Measurements from ENCODE around the gene ATF3. TPM values are rescaled to one million over a fixed set of nuclear protein-coding genes. Genes with fewer than 3 reads are reported as not detected.
"Not testable (repeated sequence)": the region's sequence is repeated elsewhere in the genome, so short reads cannot be mapped to it uniquely, and the experiment has no call there.

ATF3 gene
- total and polyA plus RNA-seq, 4 experiments from 2014 or later = 0.09 to 3.1 (median 2.7) TPM; not detected in 1

DNA sequence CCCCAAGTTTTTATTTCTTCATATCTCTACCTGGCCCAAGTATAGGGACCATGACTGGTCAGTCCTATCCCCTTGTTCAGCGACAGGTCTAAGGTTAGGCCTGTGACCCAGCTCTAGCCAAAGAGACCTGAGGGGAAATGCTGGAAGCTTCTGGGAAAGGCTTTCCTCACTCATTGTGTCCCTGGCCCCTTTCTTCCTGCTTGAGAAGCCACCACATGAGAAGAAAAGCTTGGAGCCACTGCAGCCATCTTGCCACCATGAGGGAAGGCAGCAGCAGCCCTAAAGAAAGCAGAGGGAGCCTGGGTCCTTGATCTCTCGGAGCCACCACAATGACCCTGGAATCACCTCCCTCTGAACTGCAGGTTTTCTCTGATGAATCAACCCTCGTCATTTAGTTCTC lies 43.4 kb downstream of the ATF3 start:
- no peaks in the 10 kb centered on the region for H3K4me1 ChIP-seq (ENCODE audit: insufficient read depth, low read length)
- ChIA-PET POLR2A (ENCODE audit: partially characterized antibody) (no interaction called here), CTCF (ENCODE audit: partially characterized antibody) (interaction anchor here (1.9 to 2.1 kb wide), 3 partner anchors 11 to 16 kb away, joined by 4 to 9 read pairs (median 4); no protein-coding TSS in a partner anchor)
- Mint-ChIP-seq H3K27me3 (peaks cover 4 to 16% of the 10 kb centered on the region in 2 donors), H3K9me3 (no peaks in the 10 kb centered on the region), H3K36me3 (no peaks in the 10 kb centered on the region), H3K27ac (peak overlapping the region in 2 of 7 donors; percentile 43 to 54), H3K4me1 (no peaks in the 10 kb centered on the region), H3K4me3 (peak overlapping the region in 1 of 8 donors; percentile 15)
- intact Hi-C loops (cut with micrococcal nuclease) = no loop called here
- H3K27ac ChIP-seq (ENCODE audit: low read depth, low read length) = no peak overlapping the region
- DNase-seq = no peak
- no peaks in the 10 kb centered on the region for H3K27me3 ChIP-seq (ENCODE audit: insufficient read depth, low read length)
- H3K9me3 ChIP-seq (ENCODE audit: control insufficient read depth in 1 of 2, low read length in 2 of 2) = no peaks in the 10 kb centered on the region
- no peak overlapping the region for H3K4me3 ChIP-seq (ENCODE audit: low read length in 2 of 2)
- no peaks in the 10 kb centered on the region for H3K36me3 ChIP-seq (ENCODE audit: insufficient read depth, low read length)

DNA sequence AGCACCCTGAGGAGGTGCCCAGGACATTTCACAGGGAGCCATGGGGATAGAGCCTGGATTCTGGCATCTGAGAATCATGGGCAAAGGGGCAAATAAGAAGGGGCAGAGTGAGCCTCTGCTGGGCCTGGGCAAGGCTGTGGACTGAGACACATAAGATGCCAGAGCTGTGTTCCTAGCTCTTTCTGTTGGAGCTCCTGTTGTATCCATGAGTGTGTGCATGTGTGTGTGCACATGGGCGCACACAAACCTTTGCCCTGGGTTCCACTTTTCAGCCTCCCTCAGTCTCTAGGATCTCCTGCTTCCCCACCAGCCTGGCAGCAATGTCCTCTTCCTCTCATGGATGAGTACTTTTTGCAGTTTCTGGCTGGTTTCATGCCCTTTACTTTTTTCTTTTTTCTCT lies 44.0 kb downstream of the ATF3 start:
- no peak overlapping the region for H3K4me3 Mint-ChIP-seq
- H3K9me3 ChIP-seq (ENCODE audit: control insufficient read depth in 1 of 2, low read length in 2 of 2) = no peaks in the 10 kb centered on the region
- no peaks in the 10 kb centered on the region for H3K36me3 Mint-ChIP-seq
- CTCF ChIA-PET (ENCODE audit: partially characterized antibody) = interaction anchor here (1.9 to 2.0 kb wide), 2 partner anchors 12 to 16 kb away, joined by 4 to 9 read pairs; no protein-coding TSS in a partner anchor
- H3K27me3 ChIP-seq (ENCODE audit: insufficient read depth, low read length) = no peaks in the 10 kb centered on the region
- no peak for DNase-seq
- H3K4me3 ChIP-seq (ENCODE audit: low read length in 2 of 2) = no peak overlapping the region
- no peaks in the 10 kb centered on the region for H3K4me1 ChIP-seq (ENCODE audit: insufficient read depth, low read length)
- POLR2A ChIA-PET (ENCODE audit: partially characterized antibody) = no interaction called here
- intact Hi-C loops (cut with micrococcal nuclease) = no loop called here
- peaks cover 8 to 18% of the 10 kb centered on the region in 2 donors for H3K27me3 Mint-ChIP-seq
- no peaks in the 10 kb centered on the region for H3K4me1 Mint-ChIP-seq
- H3K9me3 Mint-ChIP-seq = no peaks in the 10 kb centered on the region
- H3K27ac ChIP-seq (ENCODE audit: low read depth, low read length) = no peak overlapping the region
- peak overlapping the region in 1 of 7 donors; percentile 59 for H3K27ac Mint-ChIP-seq
- no peaks in the 10 kb centered on the region for H3K36me3 ChIP-seq (ENCODE audit: insufficient read depth, low read length)

DNA sequence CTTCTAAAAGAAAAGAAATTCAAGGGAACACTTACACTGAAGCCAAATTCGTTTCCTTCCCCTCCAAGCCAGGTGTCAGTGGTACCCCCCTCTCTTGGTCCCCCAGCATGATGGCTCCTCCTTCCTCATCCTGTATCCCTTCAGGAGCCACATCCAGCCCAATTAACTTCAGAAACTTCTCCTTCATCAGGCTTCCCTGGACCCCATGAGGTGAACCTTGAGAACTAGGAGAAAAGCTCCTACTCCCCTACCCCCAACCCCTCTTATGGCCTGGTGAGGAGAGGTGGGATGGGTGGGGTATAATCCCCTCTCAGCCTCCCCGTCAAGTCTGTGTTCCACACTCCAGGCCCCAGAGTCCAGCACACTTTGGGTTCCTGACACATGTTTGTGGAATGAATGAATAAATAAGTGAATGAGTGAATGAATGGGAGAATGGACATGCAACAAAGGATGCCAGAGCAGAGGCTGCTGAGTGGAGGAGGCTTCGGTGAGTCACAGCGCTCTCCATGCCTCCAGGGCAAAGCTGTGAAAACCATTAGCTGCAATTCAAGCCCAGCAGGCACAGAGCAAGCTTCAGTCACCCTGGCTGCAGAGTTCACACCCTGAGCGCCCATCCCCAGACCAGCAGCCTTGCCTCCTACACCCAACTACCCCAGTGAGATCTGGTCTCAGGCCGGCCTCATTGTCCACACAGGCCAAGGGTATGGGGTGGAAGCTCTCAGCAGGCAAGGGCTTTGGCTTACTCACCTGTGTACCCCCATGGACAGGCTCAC lies 47.3 kb downstream of the ATF3 start:
- Mint-ChIP-seq H3K9me3 (no peaks in the 10 kb centered on the region), H3K27me3 (peaks cover 12 to 22% of the 10 kb centered on the region in 2 donors), H3K27ac (no peak overlapping the region), H3K4me1 (no peaks in the 10 kb centered on the region), H3K4me3 (no peak overlapping the region), H3K36me3 (no peaks in the 10 kb centered on the region)
- H3K9me3 ChIP-seq (ENCODE audit: control insufficient read depth in 1 of 2, low read length in 2 of 2) = no peaks in the 10 kb centered on the region
- no peaks in the 10 kb centered on the region for H3K27me3 ChIP-seq (ENCODE audit: insufficient read depth, low read length)
- DNase-seq = no peak
- H3K4me3 ChIP-seq (ENCODE audit: low read length in 2 of 2) = no peak overlapping the region
- intact Hi-C loops (cut with micrococcal nuclease) = no loop called here
- CTCF ChIA-PET (ENCODE audit: partially characterized antibody) = interaction anchor here (1.0 to 1.2 kb wide), 2 partner anchors 9 to 12 kb away, joined by 3 to 6 read pairs; no protein-coding TSS in a partner anchor
- POLR2A ChIA-PET (ENCODE audit: partially characterized antibody) = no interaction called here
- H3K4me1 ChIP-seq (ENCODE audit: insufficient read depth, low read length) = no peaks in the 10 kb centered on the region
- H3K27ac ChIP-seq (ENCODE audit: low read depth, low read length) = no peak overlapping the region
- H3K36me3 ChIP-seq (ENCODE audit: insufficient read depth, low read length) = no peaks in the 10 kb centered on the region

DNA sequence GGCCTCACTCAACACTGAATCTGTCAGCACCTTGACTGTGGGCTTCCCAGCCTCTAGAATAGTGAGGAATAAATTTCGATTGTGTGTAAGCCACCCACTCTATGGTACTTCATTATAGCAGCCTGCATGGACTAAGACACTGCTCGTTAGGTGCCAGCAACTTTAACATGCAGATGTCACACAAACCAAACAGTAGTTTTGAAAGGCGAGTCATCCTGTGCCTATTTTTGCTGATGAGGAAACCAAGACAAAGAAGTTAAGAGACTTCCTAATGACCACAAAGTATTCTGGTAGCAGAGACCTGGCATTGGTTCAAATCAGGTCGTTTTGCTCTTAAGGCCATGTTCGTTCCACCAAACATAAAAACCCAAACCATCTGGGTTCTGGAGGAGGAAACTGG lies 48.2 kb downstream of the ATF3 start:
- H3K27ac ChIP-seq (ENCODE audit: low read depth, low read length) = no peak overlapping the region
- H3K4me3 ChIP-seq (ENCODE audit: low read length in 2 of 2) = no peak overlapping the region
- no peaks in the 10 kb centered on the region for H3K36me3 ChIP-seq (ENCODE audit: insufficient read depth, low read length)
- no peaks in the 10 kb centered on the region for H3K27me3 ChIP-seq (ENCODE audit: insufficient read depth, low read length)
- Mint-ChIP-seq H3K4me3 (no peak overlapping the region), H3K36me3 (no peaks in the 10 kb centered on the region), H3K27ac (no peak overlapping the region), H3K4me1 (no peaks in the 10 kb centered on the region), H3K27me3 (peaks cover 12 to 22% of the 10 kb centered on the region in 2 donors), H3K9me3 (no peaks in the 10 kb centered on the region)
- no peaks in the 10 kb centered on the region for H3K9me3 ChIP-seq (ENCODE audit: control insufficient read depth in 1 of 2, low read length in 2 of 2)
- CTCF ChIA-PET (ENCODE audit: partially characterized antibody) = no interaction called here
- POLR2A ChIA-PET (ENCODE audit: partially characterized antibody) = no interaction called here
- intact Hi-C loops (cut with micrococcal nuclease) = no loop called here
- DNase-seq = no peak
- no peaks in the 10 kb centered on the region for H3K4me1 ChIP-seq (ENCODE audit: insufficient read depth, low read length)

DNA sequence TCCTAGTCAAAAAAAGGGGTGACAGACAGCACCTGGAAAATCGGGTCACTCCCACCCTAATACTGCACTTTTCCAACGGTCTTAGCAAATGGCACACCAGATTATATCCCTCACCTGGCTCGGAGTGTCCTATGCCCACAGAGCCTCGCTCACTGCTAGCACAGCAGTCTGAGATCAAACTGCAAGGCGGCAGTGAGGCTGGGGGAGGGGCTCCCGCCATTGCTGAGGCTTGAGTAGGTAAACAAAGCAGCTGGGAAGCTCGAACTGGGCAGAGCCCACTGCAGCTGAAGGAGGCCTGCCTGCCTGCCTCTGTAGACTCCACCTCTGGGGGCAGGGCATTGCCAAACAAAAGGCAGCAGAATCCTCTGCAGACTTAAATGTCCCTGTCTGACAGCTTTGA lies 49.7 kb downstream of the ATF3 start:
- H3K27ac Mint-ChIP-seq; H3K4me1 Mint-ChIP-seq; H3K36me3 Mint-ChIP-seq; DNase-seq; H3K4me3 Mint-ChIP-seq; H3K9me3 Mint-ChIP-seq; H3K27ac ChIP-seq (ENCODE audit: low read depth, low read length); CTCF ChIA-PET (ENCODE audit: partially characterized antibody); POLR2A ChIA-PET (ENCODE audit: partially characterized antibody); H3K36me3 ChIP-seq (ENCODE audit: insufficient read depth, low read length); H3K4me1 ChIP-seq (ENCODE audit: insufficient read depth, low read length); intact Hi-C loops (cut with micrococcal nuclease); H3K27me3 ChIP-seq (ENCODE audit: insufficient read depth, low read length); H3K9me3 ChIP-seq (ENCODE audit: control insufficient read depth in 1 of 2, low read length in 2 of 2); H3K4me3 ChIP-seq (ENCODE audit: low read length in 2 of 2): not testable (repeated sequence)
- peaks cover 12 to 22% of the 10 kb centered on the region in 2 donors for H3K27me3 Mint-ChIP-seq

DNA sequence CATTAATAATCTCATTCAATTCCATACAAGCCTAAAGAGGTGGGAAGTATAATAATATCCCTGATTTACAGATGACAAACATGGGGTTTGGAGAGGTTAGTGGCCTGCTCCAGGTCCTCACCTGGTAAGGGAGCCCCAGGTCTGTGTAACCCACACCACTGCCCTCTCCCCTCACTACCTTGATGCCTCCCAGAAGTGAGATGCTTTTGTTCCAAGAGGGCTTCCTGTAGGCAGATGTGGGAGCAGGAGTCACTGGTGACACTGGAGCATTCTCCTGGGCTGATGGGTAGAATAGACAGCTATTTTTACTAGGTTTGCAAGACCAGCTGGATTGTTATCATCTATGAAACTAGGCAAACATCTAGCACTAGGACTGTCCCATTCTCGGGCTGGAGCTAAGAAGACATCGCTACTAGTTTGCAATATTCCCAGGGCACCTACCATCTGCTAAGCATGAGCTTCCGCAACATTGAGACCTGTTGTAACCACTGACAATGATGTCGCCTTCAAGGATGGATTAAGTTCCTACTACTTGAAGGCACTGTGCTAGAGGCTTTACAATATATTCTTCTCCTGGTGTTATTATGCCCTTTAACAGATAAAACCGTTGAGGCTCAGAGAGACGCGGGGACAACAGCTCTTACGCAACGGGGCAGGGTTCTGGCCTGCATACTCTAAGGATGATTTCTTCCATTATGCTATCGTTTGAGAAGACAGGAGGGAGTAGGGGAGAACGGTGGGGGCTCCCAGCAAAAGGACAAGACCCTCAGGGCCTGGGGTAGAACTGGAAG lies 56.0 kb downstream of the ATF3 start:
- H3K27ac Mint-ChIP-seq = no peak overlapping the region
- ChIA-PET CTCF (ENCODE audit: partially characterized antibody) (interaction anchor here (0.6 to 5.7 kb wide), 41 partner anchors 10 to 333 kb away, joined by 3 to 67 read pairs (median 5); partner anchors contain the start of genes NSL1 and TATDN3), POLR2A (ENCODE audit: partially characterized antibody) (interaction anchor here (0.9 kb wide), 1 partner anchor 106 kb away, joined by 3 read pairs; no protein-coding TSS in a partner anchor)
- Histone ChIP-seq H3K27ac (ENCODE audit: low read depth, low read length) (no peak overlapping the region), H3K4me3 (ENCODE audit: low read length in 2 of 2) (no peak overlapping the region), H3K9me3 (ENCODE audit: control insufficient read depth in 1 of 2, low read length in 2 of 2) (no peaks in the 10 kb centered on the region), H3K4me1 (ENCODE audit: insufficient read depth, low read length) (peaks cover 5% of the 10 kb centered on the region), H3K27me3 (ENCODE audit: insufficient read depth, low read length) (no peaks in the 10 kb centered on the region), H3K36me3 (ENCODE audit: insufficient read depth, low read length) (no peaks in the 10 kb centered on the region)
- H3K9me3 Mint-ChIP-seq = no peaks in the 10 kb centered on the region
- H3K4me3 Mint-ChIP-seq = peak overlapping the region in 2 of 8 donors; percentile 18 to 32
- H3K36me3 Mint-ChIP-seq = no peaks in the 10 kb centered on the region
- intact Hi-C loops (cut with micrococcal nuclease) = loop anchor here (1.0 to 5.0 kb wide), 2 partner anchors 98 to 118 kb away; no protein-coding TSS in a partner anchor
- H3K4me1 Mint-ChIP-seq = peaks cover 1 to 7% (median 6%) of the 10 kb centered on the region in 4 donors
- H3K27me3 Mint-ChIP-seq = peaks cover 2 to 3% of the 10 kb centered on the region in 2 donors
- DNase-seq = no peak

All from CD4-positive, alpha-beta memory T cell (primary cell).